Right cardiac atrium (tissue), 5 donors: Measurements from ENCODE around the gene LSM12. TPM values are rescaled to one million over a fixed set of nuclear protein-coding genes. Genes with fewer than 3 reads are reported as not detected.
"Not testable (repeated sequence)": the region's sequence is repeated elsewhere in the genome, so short reads cannot be mapped to it uniquely, and the experiment has no call there.

Experiments used
- ATAC-seq, 2 donors: fragments of 200-7000 bp; cut with Tn5 transposase; one replicate each; pipeline versions ENCODE4 v1.8.0 to v1.9.1; 2020; ENCODE audit warnings: moderate library complexity in 2 of 2, mild to moderate bottlenecking in 1 of 2
- DNase-seq, 3 donors: peaks; one replicate each; pipeline ENCODE4 v3.0.0-alpha.2; 2020
- H3K27ac ChIP-seq: one replicate; pipeline ENCODE4 v1.5.1; 2013; ENCODE audit warnings: mild to moderate bottlenecking, low read length, control low read depth, moderate library complexity
- H3K27me3 ChIP-seq: one replicate; pipeline ENCODE4 v1.6.1; 2013; ENCODE audit not compliant: control insufficient read depth, insufficient read depth
- H3K4me1 ChIP-seq: one replicate; pipeline ENCODE4 v1.6.1; 2013; ENCODE audit warnings: low read length; ENCODE audit not compliant: control insufficient read depth, insufficient read depth
- H3K4me3 ChIP-seq: one replicate; pipeline ENCODE4 v1.5.1; 2013; ENCODE audit warnings: low read length, control low read depth
- H3K9me3 ChIP-seq: one replicate; pipeline ENCODE4 v1.6.1; 2013; ENCODE audit warnings: low read length; ENCODE audit not compliant: control insufficient read depth
- WGBS: extraction: QIAGEN DNeasy Blood & Tissue Kit; methylation state at CpG from one replicate; pipeline ENCODE4 v1.1.7; 2013; 5-methylcytosine and 5-hydroxymethylcytosine counted together
- intact Hi-C, 4 donors: fragments of 100-400 bp; cut with DNase I; formaldehyde crosslinking; loops; one replicate each; pipeline versions ENCODE4 v1.11.0 to v1.14.0; 2022 to 2023
- polyA plus RNA-seq: library from polyadenylated mRNA; stranded (reverse); fragments of 200-250 nt; gene quantifications from one replicate; pipeline ENCODE4 v1.2.3, GENCODE V29; 2013
- total RNA-seq, 4 donors: library from RNA; stranded (reverse); fragmentation: NEBNext Ultra II Directional; extraction: Animal tissue kit (Norgen Biotek cat#: 25700); gene quantifications; one replicate each; pipeline ENCODE4 v1.2.1, GENCODE V29; 2021
- donor health status: healthy with polysubstance abuse.
- donor health status: DM: no; HTN: yes; CAD: no.
- donor health status: DM: no; HTN: no; CAD: no.
- donor health status: DM: no; HTN: yes; CAD: no; lungs with severe emphysema.
- donor health status: DM: yes; HTN: yes; CAD: no.

Gene LSM12
- total and polyA plus RNA-seq, 5 donors: 35.0 to 54.9 (median 48.5) TPM

DNA sequence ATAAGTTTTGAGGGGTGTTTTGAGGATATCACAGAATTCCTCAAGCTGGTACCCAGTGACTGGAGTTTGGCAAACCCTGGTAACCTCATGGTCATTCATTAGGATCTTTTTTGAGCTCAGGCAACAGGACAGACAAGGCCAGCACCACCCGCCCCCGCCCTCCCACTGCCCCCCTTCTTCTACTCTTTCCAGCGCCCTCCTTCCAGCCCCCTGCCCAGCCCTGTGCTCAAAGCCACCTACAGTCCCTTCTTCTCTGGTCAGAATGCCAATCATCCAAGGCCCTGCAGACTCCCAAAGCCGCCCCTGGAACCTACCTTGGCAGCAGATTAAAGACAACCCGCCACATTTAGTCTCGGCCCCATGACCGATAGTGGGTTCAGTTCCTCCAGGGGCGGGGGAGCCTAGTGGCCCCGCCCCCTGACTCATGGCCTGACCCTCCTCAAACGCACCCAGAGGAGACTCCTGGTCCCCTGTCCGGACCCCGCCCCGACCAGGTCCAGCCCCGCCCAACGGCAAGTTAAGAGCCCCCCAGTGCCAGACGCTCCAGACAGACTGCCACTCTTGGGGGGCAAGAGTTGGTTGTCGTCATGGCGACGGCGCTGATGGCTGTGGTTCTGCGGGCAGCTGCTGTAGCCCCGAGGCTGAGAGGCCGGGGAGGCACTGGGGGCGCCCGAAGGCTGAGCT is 62.3 kb downstream of the LSM12 start, which contains the start of gene NAGS:
Gene NAGS, plus strand, starts transcription at position 546 of the 684 bp plus-strand sequence. Its CDS starts 42 bp downstream, at position 588.
- no peaks in the 10 kb centered on the region for H3K27me3 ChIP-seq
- peak in 2 of 3 donors; percentile 63 to 72 for DNase-seq
- H3K27ac ChIP-seq: no peak within 1 kb of the TSS

GRCh38 chr17:44002141-44002848 is 64.2 kb downstream of the LSM12 start:
- Histone ChIP-seq H3K27me3 (no peaks in the 10 kb centered on the region), H3K4me1 (peaks cover 3% of the 10 kb centered on the region), H3K9me3 (no peaks in the 10 kb centered on the region), H3K4me3 (no peak overlapping the region), H3K27ac (no peak overlapping the region)
- DNase-seq (no peak), ATAC-seq (peak in 1 of 2 donors; percentile 2)
- WGBS: 62% methylated on average over 9 of the region's 9 CpGs
- intact Hi-C loops: no loop called here

More for the DNA sequence above, 62.3 kb downstream of the LSM12 start, which contains the start of gene NAGS:
- no peak for ATAC-seq
- intact Hi-C loops: no loop called here
- Histone ChIP-seq H3K9me3 (no peaks in the 10 kb centered on the region), H3K4me3 (peak within 1 kb of the TSS; percentile 36), H3K4me1 (peaks cover 3% of the 10 kb centered on the region)
- 13% methylated on average over 25 of the region's 25 CpGs for WGBS

GRCh38 chr17:44001461-44001920 is 65.0 kb downstream of the LSM12 start:
- no peaks in the 10 kb centered on the region for H3K27me3 ChIP-seq
- DNase-seq (no peak), ATAC-seq (no peak)
- H3K27ac ChIP-seq: no peak overlapping the region
- H3K4me1 ChIP-seq: peaks cover 3% of the 10 kb centered on the region
- no peak overlapping the region for H3K4me3 ChIP-seq
- intact Hi-C loops: no loop called here
- no peaks in the 10 kb centered on the region for H3K9me3 ChIP-seq
- 74% methylated on average over 2 of the region's 2 CpGs for WGBS

DNA sequence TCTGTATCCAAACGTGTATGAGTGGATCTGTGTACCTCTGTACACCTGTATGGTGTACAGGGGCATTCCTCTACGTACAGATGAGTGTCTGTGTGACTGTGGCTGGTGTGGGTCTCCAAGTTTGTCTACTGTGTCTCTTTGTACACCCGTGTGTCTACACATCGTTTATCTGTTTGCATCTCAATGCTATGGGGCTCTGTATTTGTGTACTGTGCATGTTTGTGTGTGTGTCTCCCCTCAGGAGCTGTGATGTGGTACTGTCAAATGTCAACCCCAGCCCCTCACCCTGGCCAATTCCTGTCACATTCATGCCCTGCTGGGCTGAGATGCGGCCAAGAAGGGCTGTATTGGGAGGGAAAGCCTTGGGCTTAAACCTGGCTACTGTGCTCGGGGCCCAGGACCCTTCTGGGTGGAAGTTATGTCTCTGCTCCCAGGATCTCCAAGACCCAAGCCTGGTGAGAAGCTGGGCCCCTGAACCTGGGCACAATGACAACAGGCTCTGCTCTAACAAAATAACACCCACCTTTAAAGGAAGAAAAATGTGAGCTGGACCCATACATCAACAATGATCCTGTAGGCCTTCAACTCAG is 65.5 kb downstream of the LSM12 start:
- DNase-seq: no peak
- Histone ChIP-seq H3K27ac (no peak overlapping the region), H3K4me1 (no peaks in the 10 kb centered on the region), H3K27me3 (no peaks in the 10 kb centered on the region), H3K9me3 (no peaks in the 10 kb centered on the region), H3K4me3 (no peak overlapping the region)
- intact Hi-C loops: no loop called here
- ATAC-seq: no peak
- WGBS: 82% methylated on average over 6 of the region's 6 CpGs

- 86% methylated on average over 12 of the region's 12 CpGs for WGBS
- ATAC-seq: no peak
- Histone ChIP-seq H3K27me3 (no peaks in the 10 kb centered on the region), H3K4me1 (no peaks in the 10 kb centered on the region), H3K9me3 (no peaks in the 10 kb centered on the region), H3K27ac (no peak overlapping the region), H3K4me3 (no peak overlapping the region)
- DNase-seq: no peak
- intact Hi-C loops: no loop called here
Observed at GRCh38 chr17:44000141-44000860, 66.2 kb downstream of the LSM12 start.

DNA sequence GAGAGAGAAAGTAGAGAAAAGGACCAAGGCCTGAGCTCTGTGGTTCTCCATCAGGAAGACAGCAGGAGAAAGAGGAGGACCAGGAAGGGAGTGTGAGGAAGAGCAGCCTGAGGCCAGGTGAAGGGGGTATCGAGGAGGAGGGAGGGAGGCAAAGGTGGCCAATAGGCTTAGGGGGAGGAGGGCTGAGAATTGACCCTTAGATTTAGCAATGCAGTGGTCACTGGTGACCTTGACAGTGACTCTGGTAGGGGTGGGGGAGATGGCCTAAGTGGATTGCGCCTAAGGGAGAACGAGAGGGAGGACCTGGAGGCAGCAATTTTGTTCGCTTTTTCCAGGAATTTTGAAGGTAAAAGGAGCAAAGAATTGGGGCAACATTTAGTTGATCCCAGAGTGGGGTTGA is 67.4 kb downstream of the LSM12 start:
- 82% methylated on average over 4 of the region's 4 CpGs for WGBS
- Histone ChIP-seq H3K9me3 (no peaks in the 10 kb centered on the region), H3K27ac (no peak overlapping the region), H3K4me3 (no peak overlapping the region), H3K4me1 (no peaks in the 10 kb centered on the region), H3K27me3 (no peaks in the 10 kb centered on the region)
- intact Hi-C loops: no loop called here
- ATAC-seq: no peak
- no peak for DNase-seq

DNA sequence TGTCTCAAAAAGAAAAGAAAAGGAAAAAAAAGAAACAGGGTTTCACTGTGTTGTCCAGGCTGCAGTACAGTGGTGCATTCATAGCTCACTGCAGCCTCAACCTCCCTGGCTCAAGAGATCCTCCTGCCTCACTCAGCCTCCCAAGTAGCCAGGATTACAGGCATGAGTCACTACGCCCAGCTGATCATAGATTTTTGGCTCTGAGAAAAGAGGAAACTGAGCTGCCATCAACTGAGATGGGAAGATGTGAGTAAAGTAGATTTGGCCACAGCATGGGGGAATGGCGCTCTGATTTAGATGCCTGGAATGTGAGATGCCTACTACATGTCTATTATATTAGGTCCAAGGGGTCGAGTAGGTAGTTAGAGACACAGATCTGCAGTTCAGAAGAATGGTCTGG is 67.9 kb downstream of the LSM12 start:
- no peak overlapping the region for H3K4me3 ChIP-seq
- H3K27me3 ChIP-seq: no peaks in the 10 kb centered on the region
- H3K4me1 ChIP-seq: no peaks in the 10 kb centered on the region
- 75% methylated on average over 3 of the region's 3 CpGs for WGBS
- ATAC-seq (no peak), DNase-seq (no peak)
- no peaks in the 10 kb centered on the region for H3K9me3 ChIP-seq
- no peak overlapping the region for H3K27ac ChIP-seq
- intact Hi-C loops: no loop called here

DNA sequence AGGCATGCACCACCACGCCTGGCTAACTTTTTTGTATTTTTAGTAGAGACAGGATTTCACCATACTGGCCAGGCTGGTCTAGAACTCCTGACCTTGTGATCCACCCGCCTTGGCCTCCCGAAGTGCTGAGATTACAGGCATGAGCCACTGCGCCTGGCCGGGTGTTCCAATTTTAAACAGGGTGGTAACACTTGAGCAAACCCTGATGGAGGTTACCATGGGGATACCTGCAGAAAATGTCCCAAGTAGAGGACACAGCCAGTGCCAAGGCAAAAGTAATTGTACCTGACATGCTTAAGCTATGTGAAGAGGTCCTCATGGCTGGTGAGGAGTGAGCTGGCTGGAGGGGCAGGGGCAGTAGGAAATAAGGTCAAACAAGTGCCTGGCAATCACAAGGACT is 69.3 kb downstream of the LSM12 start:
- H3K4me1 ChIP-seq, intact Hi-C loops, H3K9me3 ChIP-seq: not testable (repeated sequence)

GRCh38 chr17:43995150-43995471 is 71.4 kb downstream of the LSM12 start:
- H3K27ac ChIP-seq: no peak overlapping the region
- intact Hi-C loops: loop anchor here in 1 of 4 donors (2.0 kb wide), 1 partner anchor 50 kb away; no protein-coding TSS in a partner anchor
- H3K27me3 ChIP-seq: no peaks in the 10 kb centered on the region
- ATAC-seq (no peak), DNase-seq (no peak)
- 22% methylated on average over 12 of the region's 12 CpGs for WGBS
- no peaks in the 10 kb centered on the region for H3K4me1 ChIP-seq
- H3K4me3 ChIP-seq: no peak overlapping the region
- H3K9me3 ChIP-seq: no peaks in the 10 kb centered on the region

More for the DNA sequence above, 69.3 kb downstream of the LSM12 start:
- not testable (repeated sequence) for ATAC-seq, H3K4me3 ChIP-seq, DNase-seq, H3K27ac ChIP-seq, H3K27me3 ChIP-seq
- 84% methylated on average over 5 of the region's 5 CpGs for WGBS

GRCh38 chr17:43994272-43995149 is 72.0 kb downstream of the LSM12 start:
- intact Hi-C loops: loop anchor here in 3 of 4 donors (2.0 to 5.0 kb wide), 2 partner anchors 50 to 52 kb away; partner anchors contain the start of gene PPY (in 2 of the 3)
- peak; percentile 73 to 89 (median 81) for DNase-seq

More at GRCh38 chr17:43994272-43995149, 72.0 kb downstream of the LSM12 start:
- 9% methylated on average over 52 of the region's 52 CpGs for WGBS
- Histone ChIP-seq H3K9me3 (no peaks in the 10 kb centered on the region), H3K4me1 (no peaks in the 10 kb centered on the region), H3K27ac (no peak overlapping the region), H3K27me3 (no peaks in the 10 kb centered on the region), H3K4me3 (peak overlapping the region; percentile 8)
- ATAC-seq: peak; percentile 90 to 92
